ENCODE measurements around the gene RIF1.

GRCh38 chr2:151522556-151522955 is 112.9 kb downstream of the RIF1 start:
- TF ChIP-seq CTCF (IDR thresholded peaks at IDR 0.05; ENCODE audit: low read depth, low read length, poor library complexity, severe bottlenecking) (no peak), EZH2phosphoT487 (IDR thresholded peaks at IDR 0.05; ENCODE audit: borderline replicate concordance, low read length) (no peak)
